Adrenal gland (tissue), 5 donors: ENCODE results near the gene IL17RB.

Source experiments
- CTCF ChIP-seq, 6 experiments: fragments of 450-650 bp in 4 of 6; fragments of 200-600 bp in 2 of 6; sonication (generic) in 1 of 6; IDR thresholded peaks; 1 replicate in 5 of 6; 2 replicates in 1 of 6; pipeline versions ENCODE4 v1.5.1 to v1.8.0; 2016 to 2021; ENCODE audit warnings: antibody characterized with exemption in 6 of 6, mild to moderate bottlenecking in 2 of 6, moderate library complexity in 1 of 6
- POLR2A ChIP-seq, 2 donors: fragments of 450-650 bp; IDR thresholded peaks; one replicate each; pipeline ENCODE4 v1.6.1; 2017; ENCODE audit warnings: antibody characterized with exemption in 2 of 2, mild to moderate bottlenecking in 2 of 2, moderate library complexity in 1 of 2
- donor health status: DM: no; HTN: no; CAD: no.

GRCh38 chr3:53798144-53798543, 48.2 kb upstream of the IL17RB start:
- TF ChIP-seq CTCF (IDR thresholded peaks at IDR 0.05) (no peak), POLR2A (IDR thresholded peaks at IDR 0.05) (no peak)
